BJ (cell line): ENCODE measurements around the gene KIF14. TPM values are rescaled to one million over a fixed set of nuclear protein-coding genes. Genes with fewer than 3 reads are reported as not detected.

Experiments
- CTCF ChIA-PET: fragments of 350-600 bp; formaldehyde crosslinking; extraction: SDS; loops from one replicate; lab custom pipeline; 2021; ENCODE audit warnings: antibody characterized with exemption, inconsistent platforms; lab: Yijun Ruan, JAX
- POLR2A ChIA-PET: fragments of 300-600 bp; sonication (Branson Sonifier 250); formaldehyde crosslinking; extraction: SDS; loops from one replicate; lab custom pipeline; 2021; ENCODE audit warnings: antibody characterized with exemption; lab: Charles Lee
- DNase-seq: peaks from one replicate; pipeline ENCODE4 v3.0.0-alpha.2; 2011; ENCODE audit warnings: low read depth
- H3K27me3 ChIP-seq: 2 replicates; pipeline ENCODE4 v1.6.0; 2011; ENCODE audit warnings: low read length; ENCODE audit not compliant: control insufficient read depth, insufficient read depth
- H3K36me3 ChIP-seq: 2 replicates; pipeline ENCODE4 v1.5.1; 2011; ENCODE audit warnings: low read length; ENCODE audit not compliant: control insufficient read depth, insufficient read depth
- H3K4me3 ChIP-seq: 2 replicates; pipeline ENCODE4 v1.5.1; 2011; ENCODE audit warnings: low read depth, mild to moderate bottlenecking, control low read depth, low read length
- CTCF ChIP-seq: IDR thresholded peaks from 2 replicates; pipeline ENCODE4 v1.5.1; 2011; ENCODE audit warnings: low read depth, mild to moderate bottlenecking, control low read depth, inconsistent platforms, low read length, moderate library complexity; ENCODE audit not compliant: insufficient read depth
- polyA plus RNA-seq: library from polyadenylated mRNA; depleted of rRNA; stranded (reverse); fragments of >200 nt; gene quantifications from 2 replicates; pipeline ENCODE4 v1.2.3, GENCODE V29; 2011

Gene KIF14
- polyA plus RNA-seq, 1 experiment, result 2.1 TPM

GRCh38 chr1:200654660-200655059, 34.1 kb upstream of the KIF14 start:
- TF ChIP-seq CTCF, result no peak
- no peak overlapping the region for H3K4me3 ChIP-seq
- no peak for DNase-seq
- peaks cover 5% of the 10 kb centered on the region for H3K36me3 ChIP-seq
- POLR2A ChIA-PET, result no interaction called here
- CTCF ChIA-PET, result no interaction called here
- H3K27me3 ChIP-seq, result no peaks in the 10 kb centered on the region

GRCh38 chr1:200653022-200653462, 32.5 kb upstream of the KIF14 start:
- CTCF ChIA-PET, result interaction anchor here (0.7 kb wide), 1 partner anchor 44 kb away, joined by 3 read pairs; no protein-coding TSS in a partner anchor
- Histone ChIP-seq H3K36me3 (peaks cover 4% of the 10 kb centered on the region), H3K4me3 (no peak overlapping the region), H3K27me3 (no peaks in the 10 kb centered on the region)
- POLR2A ChIA-PET, result no interaction called here
- no peak for DNase-seq
- no peak for TF ChIP-seq CTCF

- Histone ChIP-seq H3K4me3 (no peak overlapping the region), H3K27me3 (no peaks in the 10 kb centered on the region), H3K36me3 (peaks cover 2% of the 10 kb centered on the region)
- DNase-seq, result no peak
- CTCF ChIA-PET, result interaction anchor here (0.7 kb wide), 1 partner anchor 44 kb away, joined by 3 read pairs; no protein-coding TSS in a partner anchor
- POLR2A ChIA-PET, result no interaction called here
- TF ChIP-seq CTCF, result no peak
Measured at GRCh38 chr1:200652378-200652777, 31.8 kb upstream of the KIF14 start.

GRCh38 chr1:200646515-200646914, 26.0 kb upstream of the KIF14 start:
- no peak for TF ChIP-seq CTCF
- POLR2A ChIA-PET, result no interaction called here
- H3K36me3 ChIP-seq, result peaks cover 2% of the 10 kb centered on the region; the same call in 1 of the 2 replicates
- CTCF ChIA-PET, result interaction anchor here (0.7 kb wide), 1 partner anchor 21 kb away, joined by 4 read pairs; no protein-coding TSS in a partner anchor
- no peaks in the 10 kb centered on the region for H3K27me3 ChIP-seq
- no peak overlapping the region for H3K4me3 ChIP-seq
- DNase-seq, result no peak

- POLR2A ChIA-PET, result no interaction called here
- peaks cover 2% of the 10 kb centered on the region; the same call in 1 of the 2 replicates for H3K36me3 ChIP-seq
- H3K4me3 ChIP-seq, result no peak overlapping the region
- no peak for TF ChIP-seq CTCF
- CTCF ChIA-PET, result no interaction called here
- no peak for DNase-seq
- H3K27me3 ChIP-seq, result no peaks in the 10 kb centered on the region
Measured at GRCh38 chr1:200644021-200644420, 23.5 kb upstream of the KIF14 start.
